Keratinocyte (primary cell): Measurements from ENCODE around the gene PADI1.

ENCODE experiments used
- CTCF ChIP-seq, 3 experiments: IDR thresholded peaks in 1 of 3; conservative IDR thresholded peaks in 1 of 3; optimal IDR thresholded peaks in 1 of 3; 2 replicates in 2 of 3; 3 replicates in 1 of 3; pipeline versions ENCODE3 to v1.5.1; 2011; ENCODE audit warnings: low read length in 3 of 3, mild to moderate bottlenecking in 3 of 3, moderate library complexity in 2 of 3, control low read depth in 1 of 3, inconsistent platforms in 1 of 3; ENCODE audit not compliant: insufficient read depth in 2 of 3; ENCODE audit errors: extremely low read depth in 1 of 3
- EZH2 ChIP-seq: IDR thresholded peaks from one replicate; pipeline ENCODE4 v1.6.1; 2012; ENCODE audit warnings: inconsistent platforms, mild to moderate bottlenecking, low read length, moderate library complexity

GRCh38 chr1:17170571-17170970, 34.4 kb upstream of the PADI1 start:
- TF ChIP-seq CTCF (optimal IDR thresholded peaks at IDR 0.05 in 1 of 3, IDR thresholded peaks at IDR 0.05 in 1 of 3, conservative IDR thresholded peaks at IDR 0.05 in 1 of 3; ENCODE audit: extremely low read depth in 1 of 3, insufficient read depth in 2 of 3, low read length in 3 of 3) (no peak), EZH2 (no peak)
